ENCODE measurements around the gene CNIH3. TPM values are rescaled to one million over a fixed set of nuclear protein-coding genes. Genes with fewer than 3 reads are reported as not detected.

CNIH3 gene
- total RNA-seq, 4 donors from 2014 or later: 6.2 to 6.3 TPM; not detected in 2

GRCh38 chr1:224766266-224766665, 150.1 kb downstream of the CNIH3 start:
- Histone ChIP-seq H3K27me3 (no peaks in the 10 kb centered on the region), H3K9me3 (no peaks in the 10 kb centered on the region), H3K27ac (no peak overlapping the region), H3K36me3 (no peaks in the 10 kb centered on the region), H3K4me3 (no peak overlapping the region), H3K4me1 (no peaks in the 10 kb centered on the region)
- no peak for DNase-seq
- intact Hi-C loops (cut with DNase I; ENCODE audit: low total_unique reads): no loop called here
- no peak for TF ChIP-seq POLR2A (IDR thresholded peaks at IDR 0.05)
- no peak for TF ChIP-seq CTCF (IDR thresholded peaks at IDR 0.05)

GRCh38 chr1:224767031-224767430, 150.9 kb downstream of the CNIH3 start:
- intact Hi-C loops (cut with DNase I; ENCODE audit: low total_unique reads): no loop called here
- Histone ChIP-seq H3K27ac (no peak overlapping the region), H3K9me3 (no peaks in the 10 kb centered on the region), H3K27me3 (no peaks in the 10 kb centered on the region), H3K4me3 (no peak overlapping the region), H3K4me1 (no peaks in the 10 kb centered on the region), H3K36me3 (no peaks in the 10 kb centered on the region)
- no peak for DNase-seq
- TF ChIP-seq POLR2A (IDR thresholded peaks at IDR 0.05) (no peak), CTCF (IDR thresholded peaks at IDR 0.05) (no peak)

- intact Hi-C loops (cut with DNase I; ENCODE audit: low total_unique reads): no loop called here
- Histone ChIP-seq H3K9me3 (no peaks in the 10 kb centered on the region), H3K36me3 (no peaks in the 10 kb centered on the region), H3K27ac (no peak overlapping the region), H3K4me3 (no peak overlapping the region), H3K27me3 (no peaks in the 10 kb centered on the region), H3K4me1 (no peaks in the 10 kb centered on the region)
- no peak for DNase-seq
- no peak for TF ChIP-seq CTCF (IDR thresholded peaks at IDR 0.05)
- TF ChIP-seq POLR2A (IDR thresholded peaks at IDR 0.05): no peak
Measured at GRCh38 chr1:224767676-224768075, 151.6 kb downstream of the CNIH3 start.

GRCh38 chr1:224768971-224769370, 152.9 kb downstream of the CNIH3 start:
- intact Hi-C loops (cut with DNase I; ENCODE audit: low total_unique reads): no loop called here
- TF ChIP-seq CTCF (IDR thresholded peaks at IDR 0.05) (no peak), POLR2A (IDR thresholded peaks at IDR 0.05) (no peak)
- DNase-seq: no peak

GRCh38 chr1:224769452-224770335, 153.6 kb downstream of the CNIH3 start:
- Histone ChIP-seq H3K4me1 (no peaks in the 10 kb centered on the region), H3K36me3 (no peaks in the 10 kb centered on the region), H3K27me3 (no peaks in the 10 kb centered on the region), H3K27ac (no peak overlapping the region), H3K4me3 (no peak overlapping the region), H3K9me3 (no peaks in the 10 kb centered on the region)
- no peak for DNase-seq
- TF ChIP-seq CTCF (IDR thresholded peaks at IDR 0.05) (no peak), POLR2A (IDR thresholded peaks at IDR 0.05) (no peak)
- intact Hi-C loops (cut with DNase I; ENCODE audit: low total_unique reads): no loop called here

More at GRCh38 chr1:224768971-224769370, 152.9 kb downstream of the CNIH3 start:
- Histone ChIP-seq H3K9me3 (no peaks in the 10 kb centered on the region), H3K27ac (no peak overlapping the region), H3K4me3 (no peak overlapping the region), H3K27me3 (no peaks in the 10 kb centered on the region), H3K4me1 (no peaks in the 10 kb centered on the region), H3K36me3 (no peaks in the 10 kb centered on the region)

Measured in uterus (tissue), 4 donors.